NB4 (cell line): ENCODE data around the gene CHMP1A.

Experiments used
- POLR2A ChIP-seq: IDR thresholded peaks from 2 replicates; pipeline ENCODE4 v1.6.1; 2011; ENCODE audit warnings: mild to moderate bottlenecking; ENCODE audit not compliant: insufficient read length; ENCODE audit errors: extremely low read depth
- TF ChIP-seq, protein P1 (sequence below): IDR thresholded peaks from one replicate; pipeline ENCODE4 v1.5.1; 2012; ENCODE audit warnings: low read depth, low read length
- TF ChIP-seq, protein P2 (sequence below): IDR thresholded peaks from 2 replicates; pipeline ENCODE4 v1.6.1; 2011; ENCODE audit warnings: low read depth, low read length

DNA sequence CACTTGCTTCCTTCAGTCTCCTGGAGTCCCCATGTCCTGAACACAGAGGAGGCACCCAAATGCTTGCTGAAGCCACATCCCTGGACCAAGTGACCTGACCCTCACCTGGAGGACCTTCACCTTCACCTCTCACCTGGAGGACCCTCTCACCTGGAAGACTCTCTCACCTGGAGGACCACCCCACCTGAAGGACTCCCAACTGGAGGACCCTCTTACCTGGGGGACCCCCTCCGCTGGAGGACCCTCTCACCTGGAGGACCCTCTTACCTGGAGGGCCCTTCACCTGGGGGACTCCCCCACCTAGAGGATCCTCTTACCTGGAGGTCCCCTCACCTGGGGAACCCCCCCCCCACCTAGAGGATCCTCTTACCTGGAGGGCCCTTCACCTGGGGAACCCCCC, 28.4 kb upstream of the CHMP1A start:
- TF ChIP-seq POLR2A = no peak
- TF ChIP-seq, protein P1, sequence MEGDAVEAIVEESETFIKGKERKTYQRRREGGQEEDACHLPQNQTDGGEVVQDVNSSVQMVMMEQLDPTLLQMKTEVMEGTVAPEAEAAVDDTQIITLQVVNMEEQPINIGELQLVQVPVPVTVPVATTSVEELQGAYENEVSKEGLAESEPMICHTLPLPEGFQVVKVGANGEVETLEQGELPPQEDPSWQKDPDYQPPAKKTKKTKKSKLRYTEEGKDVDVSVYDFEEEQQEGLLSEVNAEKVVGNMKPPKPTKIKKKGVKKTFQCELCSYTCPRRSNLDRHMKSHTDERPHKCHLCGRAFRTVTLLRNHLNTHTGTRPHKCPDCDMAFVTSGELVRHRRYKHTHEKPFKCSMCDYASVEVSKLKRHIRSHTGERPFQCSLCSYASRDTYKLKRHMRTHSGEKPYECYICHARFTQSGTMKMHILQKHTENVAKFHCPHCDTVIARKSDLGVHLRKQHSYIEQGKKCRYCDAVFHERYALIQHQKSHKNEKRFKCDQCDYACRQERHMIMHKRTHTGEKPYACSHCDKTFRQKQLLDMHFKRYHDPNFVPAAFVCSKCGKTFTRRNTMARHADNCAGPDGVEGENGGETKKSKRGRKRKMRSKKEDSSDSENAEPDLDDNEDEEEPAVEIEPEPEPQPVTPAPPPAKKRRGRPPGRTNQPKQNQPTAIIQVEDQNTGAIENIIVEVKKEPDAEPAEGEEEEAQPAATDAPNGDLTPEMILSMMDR = no peak
- TF ChIP-seq, protein P2, sequence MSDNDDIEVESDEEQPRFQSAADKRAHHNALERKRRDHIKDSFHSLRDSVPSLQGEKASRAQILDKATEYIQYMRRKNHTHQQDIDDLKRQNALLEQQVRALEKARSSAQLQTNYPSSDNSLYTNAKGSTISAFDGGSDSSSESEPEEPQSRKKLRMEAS = no peak
